ENCODE results near the gene TMEM125.

GRCh38 chr1:43274804-43275180 lies 5.0 kb downstream of the TMEM125 start:
- TF ChIP-seq CTCF (IDR thresholded peaks at IDR 0.05) (no peak), POLR2A (IDR thresholded peaks at IDR 0.05) (no peak), EP300 (IDR thresholded peaks at IDR 0.05) (no peak)

Measured in tibial nerve (tissue), 4 donors.